Ascending aorta (tissue), 2 donors: Measurements from ENCODE around the gene PTPRG. TPM values are rescaled to one million over a fixed set of nuclear protein-coding genes. Genes with fewer than 3 reads are reported as not detected.

Experiments
- DNase-seq, 2 donors: peaks; one replicate each; pipeline ENCODE4 v3.0.0-alpha.2; 2019; ENCODE audit warnings: low spot score in 2 of 2
- H3K27ac ChIP-seq, 2 donors: fragments of 200-600 bp; sonication (generic); one replicate each; pipeline ENCODE4 v1.5.1; 2016 to 2017; ENCODE audit warnings: mild to moderate bottlenecking in 1 of 2
- H3K27me3 ChIP-seq: fragments of 200-600 bp; sonication (generic); one replicate; pipeline ENCODE4 v1.5.1; 2017
- H3K36me3 ChIP-seq, 2 donors: fragments of 200-600 bp; sonication (generic); one replicate each; pipeline ENCODE4 v1.5.1; 2016
- H3K4me1 ChIP-seq, 2 donors: fragments of 200-600 bp; sonication (generic); one replicate each; pipeline ENCODE4 v1.5.1; 2016 to 2017; ENCODE audit warnings: mild to moderate bottlenecking in 1 of 2
- H3K4me3 ChIP-seq, 2 donors: fragments of 200-600 bp; sonication (generic); one replicate each; pipeline ENCODE4 v1.5.1; 2016 to 2017; ENCODE audit warnings: mild to moderate bottlenecking in 1 of 2
- H3K9me3 ChIP-seq, 2 donors: fragments of 200-600 bp; sonication (generic); one replicate each; pipeline ENCODE4 v1.5.1; 2016
- CTCF ChIP-seq, 3 experiments: fragments of 200-600 bp in 2 of 3; fragments of 450-650 bp in 1 of 3; sonication (generic) in 2 of 3; IDR thresholded peaks; one replicate each; pipeline ENCODE4 v1.5.1; 2016 to 2019; ENCODE audit warnings: antibody characterized with exemption in 3 of 3, mild to moderate bottlenecking in 1 of 3, moderate library complexity in 1 of 3
- intact Hi-C: fragments of 100-400 bp; cut with DNase I; formaldehyde crosslinking; loops from one replicate; pipeline ENCODE4 v1.15.1; 2023
- total RNA-seq: library from RNA; depleted of rRNA; stranded (reverse); fragments of >200 nt; gene quantifications from one replicate; pipeline ENCODE4 v1.1.0, GENCODE V29; 2016

The PTPRG gene
- total RNA-seq, 1 donor from 2014 or later = 129 TPM

GRCh38 chr3:62249484-62249776 lies 688.1 kb downstream of the PTPRG start:
- Histone ChIP-seq H3K4me3 (no peak overlapping the region), H3K27me3 (no peaks in the 10 kb centered on the region), H3K9me3 (no peaks in the 10 kb centered on the region), H3K36me3 (no peaks in the 10 kb centered on the region), H3K27ac (no peak overlapping the region), H3K4me1 (no peaks in the 10 kb centered on the region)
- intact Hi-C loops = no loop called here
- TF ChIP-seq CTCF (IDR thresholded peaks at IDR 0.05) = no peak
- DNase-seq = no peak

GRCh38 chr3:62249855-62250543 lies 688.6 kb downstream of the PTPRG start:
- intact Hi-C loops = no loop called here
- no peaks in the 10 kb centered on the region for H3K9me3 ChIP-seq

GRCh38 chr3:62252438-62253157 lies 691.2 kb downstream of the PTPRG start:
- H3K4me1 ChIP-seq = no peaks in the 10 kb centered on the region
- intact Hi-C loops = no loop called here
- no peak overlapping the region for H3K4me3 ChIP-seq
- no peaks in the 10 kb centered on the region for H3K9me3 ChIP-seq
- H3K36me3 ChIP-seq = peaks cover 0 to 10% of the 10 kb centered on the region in 2 donors
- H3K27me3 ChIP-seq = no peaks in the 10 kb centered on the region
- no peak for TF ChIP-seq CTCF (IDR thresholded peaks at IDR 0.05)
- no peak overlapping the region for H3K27ac ChIP-seq
- DNase-seq = no peak

More at GRCh38 chr3:62249855-62250543, 688.6 kb downstream of the PTPRG start:
- Histone ChIP-seq H3K4me3 (no peak overlapping the region), H3K36me3 (no peaks in the 10 kb centered on the region), H3K27me3 (no peaks in the 10 kb centered on the region), H3K4me1 (no peaks in the 10 kb centered on the region), H3K27ac (no peak overlapping the region)
- TF ChIP-seq CTCF (IDR thresholded peaks at IDR 0.05) = no peak
- DNase-seq = no peak

- no peak overlapping the region for H3K4me3 ChIP-seq
- no peaks in the 10 kb centered on the region for H3K27me3 ChIP-seq
- no peaks in the 10 kb centered on the region for H3K9me3 ChIP-seq
- H3K27ac ChIP-seq = no peak overlapping the region
- TF ChIP-seq CTCF (IDR thresholded peaks at IDR 0.05) = no peak
- intact Hi-C loops = no loop called here
- H3K36me3 ChIP-seq = peaks cover 0 to 10% of the 10 kb centered on the region in 2 donors
- DNase-seq = no peak
- no peaks in the 10 kb centered on the region for H3K4me1 ChIP-seq
These were observed 692.6 kb downstream of the PTPRG start for GRCh38 chr3:62253971-62254370.

- intact Hi-C loops = no loop called here
- Histone ChIP-seq H3K4me1 (no peaks in the 10 kb centered on the region), H3K27me3 (no peaks in the 10 kb centered on the region), H3K9me3 (no peaks in the 10 kb centered on the region), H3K27ac (no peak overlapping the region), H3K4me3 (no peak overlapping the region), H3K36me3 (peaks cover 0 to 10% of the 10 kb centered on the region in 2 donors)
- no peak for TF ChIP-seq CTCF (IDR thresholded peaks at IDR 0.05)
- DNase-seq = no peak
These were observed 694.4 kb downstream of the PTPRG start for GRCh38 chr3:62255758-62256157.
